ENCODE measurements around the gene CD8B.

GRCh38 chr2:86770816-86771301, 90.8 kb downstream of the CD8B start:
- TF ChIP-seq, protein P1, sequence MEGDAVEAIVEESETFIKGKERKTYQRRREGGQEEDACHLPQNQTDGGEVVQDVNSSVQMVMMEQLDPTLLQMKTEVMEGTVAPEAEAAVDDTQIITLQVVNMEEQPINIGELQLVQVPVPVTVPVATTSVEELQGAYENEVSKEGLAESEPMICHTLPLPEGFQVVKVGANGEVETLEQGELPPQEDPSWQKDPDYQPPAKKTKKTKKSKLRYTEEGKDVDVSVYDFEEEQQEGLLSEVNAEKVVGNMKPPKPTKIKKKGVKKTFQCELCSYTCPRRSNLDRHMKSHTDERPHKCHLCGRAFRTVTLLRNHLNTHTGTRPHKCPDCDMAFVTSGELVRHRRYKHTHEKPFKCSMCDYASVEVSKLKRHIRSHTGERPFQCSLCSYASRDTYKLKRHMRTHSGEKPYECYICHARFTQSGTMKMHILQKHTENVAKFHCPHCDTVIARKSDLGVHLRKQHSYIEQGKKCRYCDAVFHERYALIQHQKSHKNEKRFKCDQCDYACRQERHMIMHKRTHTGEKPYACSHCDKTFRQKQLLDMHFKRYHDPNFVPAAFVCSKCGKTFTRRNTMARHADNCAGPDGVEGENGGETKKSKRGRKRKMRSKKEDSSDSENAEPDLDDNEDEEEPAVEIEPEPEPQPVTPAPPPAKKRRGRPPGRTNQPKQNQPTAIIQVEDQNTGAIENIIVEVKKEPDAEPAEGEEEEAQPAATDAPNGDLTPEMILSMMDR (IDR thresholded peaks at IDR 0.05; ENCODE audit: low read length), result no peak
- no peak for TF ChIP-seq EZH2 (IDR thresholded peaks at IDR 0.05; ENCODE audit: borderline replicate concordance, low read length)
